H9 (cell line): ENCODE results near the gene ALOX5. TPM values are rescaled to one million over a fixed set of nuclear protein-coding genes. Genes with fewer than 3 reads are reported as not detected.

Experiments
- DNase-seq: peaks from one replicate; pipeline ENCODE4 v3.0.0-alpha.2; 2017
- H2AFZ ChIP-seq: one replicate; pipeline ENCODE4 v1.6.1; 2013; ENCODE audit warnings: mild to moderate bottlenecking, low read length, control low read depth, moderate library complexity
- H2AK5ac ChIP-seq: 2 replicates; pipeline ENCODE4 v1.6.1; 2013; ENCODE audit warnings: low read length, control low read depth, mixed read lengths; ENCODE audit not compliant: insufficient read length
- H2BK120ac ChIP-seq: one replicate; pipeline ENCODE4 v1.6.1; 2013; ENCODE audit warnings: low read depth, mild to moderate bottlenecking, low read length, control low read depth, inconsistent platforms; ENCODE audit not compliant: poor library complexity, severe bottlenecking
- H2BK12ac ChIP-seq: 2 replicates; pipeline ENCODE4 v1.6.1; 2013; ENCODE audit warnings: low read length, control low read depth, mixed read lengths, low read depth; ENCODE audit not compliant: insufficient read length
- H2BK15ac ChIP-seq: 2 replicates; pipeline ENCODE4 v1.6.1; 2013; ENCODE audit warnings: low read depth, low read length, control low read depth
- H2BK20ac ChIP-seq: one replicate; pipeline ENCODE4 v1.6.1; 2013; ENCODE audit warnings: low read depth, mild to moderate bottlenecking, low read length, control low read depth, inconsistent platforms; ENCODE audit not compliant: poor library complexity, severe bottlenecking
- H2BK5ac ChIP-seq: 2 replicates; pipeline ENCODE4 v1.6.1; 2013; ENCODE audit warnings: low read length, control low read depth, mixed read lengths; ENCODE audit not compliant: insufficient read length
- H3K14ac ChIP-seq: 2 replicates; pipeline ENCODE4 v1.6.1; 2013; ENCODE audit warnings: low read length, control low read depth; ENCODE audit not compliant: insufficient read depth
- H3K18ac ChIP-seq: 2 replicates; pipeline ENCODE4 v1.6.1; 2013; ENCODE audit warnings: low read depth, mild to moderate bottlenecking, mixed read lengths, low read length, control low read depth; ENCODE audit not compliant: insufficient read length
- H3K23ac ChIP-seq: 2 replicates; pipeline ENCODE4 v1.6.1; 2013; ENCODE audit warnings: low read length, control low read depth, mixed read lengths, low read depth; ENCODE audit not compliant: insufficient read length
- H3K23me2 ChIP-seq: 2 replicates; pipeline ENCODE4 v1.6.1; 2013; ENCODE audit warnings: low read depth, mild to moderate bottlenecking, mixed read lengths, low read length, control low read depth; ENCODE audit not compliant: insufficient read length, poor library complexity, severe bottlenecking
- H3K27ac ChIP-seq: 2 replicates; pipeline ENCODE4 v1.5.1; 2013; ENCODE audit warnings: low read length, control low read depth, mixed read lengths, low read depth; ENCODE audit not compliant: insufficient read length
- H3K27me3 ChIP-seq: 2 replicates; pipeline ENCODE4 v1.6.1; 2013; ENCODE audit warnings: low read length, control low read depth, inconsistent platforms; ENCODE audit not compliant: insufficient read depth
- H3K4ac ChIP-seq: 2 replicates; pipeline ENCODE4 v1.6.1; 2013; ENCODE audit warnings: low read depth, mild to moderate bottlenecking, control low read depth, inconsistent platforms, low read length, moderate library complexity
- H3K4me1 ChIP-seq: 2 replicates; pipeline ENCODE4 v1.6.1; 2013; ENCODE audit warnings: low read length, control low read depth, inconsistent platforms; ENCODE audit not compliant: insufficient read depth
- H3K4me2 ChIP-seq: 2 replicates; pipeline ENCODE4 v1.6.1; 2013; ENCODE audit warnings: low read length, control low read depth, mixed read lengths; ENCODE audit not compliant: insufficient read length, insufficient read depth
- H3K56ac ChIP-seq: 2 replicates; pipeline ENCODE4 v1.6.1; 2013; ENCODE audit warnings: low read depth, mild to moderate bottlenecking, mixed read lengths, low read length, control low read depth; ENCODE audit not compliant: insufficient read length
- H3K79me1 ChIP-seq: 2 replicates; pipeline ENCODE4 v1.6.1; 2013; ENCODE audit warnings: low read depth, mild to moderate bottlenecking, moderate library complexity, low read length, control low read depth, inconsistent platforms; ENCODE audit not compliant: insufficient read depth, poor library complexity, severe bottlenecking
- H3K79me2 ChIP-seq: 2 replicates; pipeline ENCODE4 v1.6.1; 2013; ENCODE audit warnings: low read length, control low read depth, inconsistent platforms; ENCODE audit not compliant: insufficient read depth
- H3K9ac ChIP-seq: 2 replicates; pipeline ENCODE4 v1.6.1; 2013; ENCODE audit warnings: low read length, control low read depth, mixed read lengths; ENCODE audit not compliant: insufficient read length; ENCODE audit errors: extremely low read depth
- H3K9me3 ChIP-seq: one replicate; pipeline ENCODE4 v1.6.1; 2013; ENCODE audit warnings: low read depth, low read length, inconsistent platforms; ENCODE audit not compliant: control insufficient read depth
- H3T11ph ChIP-seq: one replicate; pipeline ENCODE4 v1.6.1; 2013; ENCODE audit warnings: mild to moderate bottlenecking, low read length, control low read depth, inconsistent platforms
- H4K20me1 ChIP-seq: one replicate; pipeline ENCODE4 v1.6.1; 2013; ENCODE audit not compliant: control insufficient read depth, insufficient read length, insufficient read depth
- H4K5ac ChIP-seq: 2 replicates; pipeline ENCODE4 v1.6.1; 2013; ENCODE audit warnings: low read depth, mild to moderate bottlenecking, mixed read lengths, low read length, control low read depth; ENCODE audit not compliant: insufficient read length
- H4K8ac ChIP-seq: replicated peaks from 2 replicates; pipeline ENCODE4 v1.6.1; 2013; ENCODE audit warnings: low read length, control low read depth, mixed read lengths, low read depth; ENCODE audit not compliant: insufficient read length
- H4K91ac ChIP-seq: 2 replicates; pipeline ENCODE4 v1.6.1; 2013; ENCODE audit warnings: low read depth, mild to moderate bottlenecking, moderate library complexity, mixed read lengths, low read length, control low read depth; ENCODE audit not compliant: insufficient read length
- H3K27ac Mint-ChIP-seq, 3 experiments: 2 replicates in 2 of 3; 3 replicates in 1 of 3; pipeline ENCODE4 v1.8.0; 2020 to 2021; ENCODE audit warnings: mixed read lengths in 3 of 3, mild to moderate bottlenecking in 1 of 3, moderate library complexity in 1 of 3
- H3K27me3 Mint-ChIP-seq: 2 replicates; pipeline ENCODE4 v1.8.0; 2021; ENCODE audit warnings: low read depth, mild to moderate bottlenecking, moderate library complexity, mixed read lengths
- H3K36me3 Mint-ChIP-seq, 3 experiments: 2 replicates in 2 of 3; 3 replicates in 1 of 3; pipeline ENCODE4 v1.8.0; 2020 to 2021; ENCODE audit warnings: low read depth in 3 of 3, mixed read lengths in 3 of 3; ENCODE audit not compliant: insufficient read depth in 1 of 3
- H3K4me1 Mint-ChIP-seq, 2 experiments: 2 replicates each; pipeline ENCODE4 v1.8.0; 2020; ENCODE audit warnings: mixed read lengths in 2 of 2
- H3K4me3 Mint-ChIP-seq, 2 experiments: 2 replicates in 1 of 2; 3 replicates in 1 of 2; pipeline ENCODE4 v1.8.0; 2020 to 2021; ENCODE audit warnings: mild to moderate bottlenecking in 2 of 2, mixed read lengths in 2 of 2, moderate library complexity in 1 of 2
- H3K9me3 Mint-ChIP-seq, 2 experiments: 2 replicates in 1 of 2; 3 replicates in 1 of 2; pipeline ENCODE4 v1.8.0; 2020; ENCODE audit warnings: mild to moderate bottlenecking in 2 of 2, mixed read lengths in 2 of 2, moderate library complexity in 1 of 2
- WGBS: extraction: QIAGEN DNeasy Blood & Tissue Kit; methylation state at CpG from one replicate; pipeline ENCODE4 v1.1.7; 2013; ENCODE audit warnings: missing lambda C conversion rate, low lambda C conversion rate, mixed read lengths; ENCODE audit not compliant: insufficient read length; ENCODE audit errors: extremely low coverage; 5-methylcytosine and 5-hydroxymethylcytosine counted together
- total RNA-seq: library from RNA; stranded (reverse); gene quantifications from 2 replicates; pipeline ENCODE4 v1.2.1, GENCODE V29; 2021
- TF ChIP-seq, protein P1 (sequence below): fragments of 200-600 bp; sonication (generic); conservative IDR thresholded peaks from 3 replicates; pipeline ENCODE4 v1.8.0; 2021; ENCODE audit warnings: antibody characterized with exemption, mild to moderate bottlenecking

Gene ALOX5
- total RNA-seq, 1 experiment from 2014 or later: 3.7 TPM

DNA sequence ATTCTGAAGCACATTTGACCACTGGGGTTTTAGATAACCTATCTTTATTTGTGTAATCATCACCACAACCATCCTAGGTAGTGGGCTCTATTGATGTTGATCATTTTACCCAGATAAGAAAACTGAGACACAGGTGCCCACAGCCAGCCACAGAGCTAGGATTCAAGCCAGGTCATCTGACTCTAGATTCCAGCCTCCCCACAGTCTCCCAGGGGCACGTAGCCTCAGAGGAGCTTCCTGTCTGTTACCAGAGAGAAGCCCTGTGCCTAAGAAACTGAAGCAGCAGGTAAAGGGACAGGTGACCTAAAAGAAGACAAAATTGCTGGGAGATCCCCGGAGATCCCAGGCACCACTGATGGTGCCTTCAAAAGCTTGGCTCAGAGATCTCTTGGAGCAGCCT, 55.8 kb downstream of the ALOX5 start:
- no peak for DNase-seq
- H3K27me3 Mint-ChIP-seq: no peaks in the 10 kb centered on the region
- no peak overlapping the region for H3K27ac ChIP-seq
- H3K79me2 ChIP-seq: no peaks in the 10 kb centered on the region
- H3K36me3 Mint-ChIP-seq: no peaks in the 10 kb centered on the region
- no peak overlapping the region for H2BK12ac ChIP-seq
- H3K4me1 ChIP-seq: peaks cover 2% of the 10 kb centered on the region; the same call in 1 of the 2 replicates
- H3K27me3 ChIP-seq: no peaks in the 10 kb centered on the region
- WGBS: no CpG with 5 or more reads among the region's 2 CpGs
- peaks cover 2% of the 10 kb centered on the region for H3K23me2 ChIP-seq
- no peak overlapping the region for H4K8ac ChIP-seq
- H2BK20ac ChIP-seq: no peak overlapping the region
- H2AFZ ChIP-seq: no peak overlapping the region
- no peak overlapping the region for H3T11ph ChIP-seq
- TF ChIP-seq, protein P1, sequence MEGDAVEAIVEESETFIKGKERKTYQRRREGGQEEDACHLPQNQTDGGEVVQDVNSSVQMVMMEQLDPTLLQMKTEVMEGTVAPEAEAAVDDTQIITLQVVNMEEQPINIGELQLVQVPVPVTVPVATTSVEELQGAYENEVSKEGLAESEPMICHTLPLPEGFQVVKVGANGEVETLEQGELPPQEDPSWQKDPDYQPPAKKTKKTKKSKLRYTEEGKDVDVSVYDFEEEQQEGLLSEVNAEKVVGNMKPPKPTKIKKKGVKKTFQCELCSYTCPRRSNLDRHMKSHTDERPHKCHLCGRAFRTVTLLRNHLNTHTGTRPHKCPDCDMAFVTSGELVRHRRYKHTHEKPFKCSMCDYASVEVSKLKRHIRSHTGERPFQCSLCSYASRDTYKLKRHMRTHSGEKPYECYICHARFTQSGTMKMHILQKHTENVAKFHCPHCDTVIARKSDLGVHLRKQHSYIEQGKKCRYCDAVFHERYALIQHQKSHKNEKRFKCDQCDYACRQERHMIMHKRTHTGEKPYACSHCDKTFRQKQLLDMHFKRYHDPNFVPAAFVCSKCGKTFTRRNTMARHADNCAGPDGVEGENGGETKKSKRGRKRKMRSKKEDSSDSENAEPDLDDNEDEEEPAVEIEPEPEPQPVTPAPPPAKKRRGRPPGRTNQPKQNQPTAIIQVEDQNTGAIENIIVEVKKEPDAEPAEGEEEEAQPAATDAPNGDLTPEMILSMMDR: no peak
- no peaks in the 10 kb centered on the region for H3K9me3 Mint-ChIP-seq
- H3K9ac ChIP-seq: no peak overlapping the region
- no peak overlapping the region for H4K91ac ChIP-seq
- no peaks in the 10 kb centered on the region for H3K9me3 ChIP-seq
- no peak overlapping the region for H3K23ac ChIP-seq
- H3K56ac ChIP-seq: no peak overlapping the region
- no peak overlapping the region for H3K14ac ChIP-seq
- peaks cover 28 to 29% of the 10 kb centered on the region in 2 experiments for H3K4me1 Mint-ChIP-seq
- H2AK5ac ChIP-seq: no peak overlapping the region
- no peak overlapping the region for H2BK5ac ChIP-seq
- H4K5ac ChIP-seq: no peak overlapping the region
- no peaks in the 10 kb centered on the region for H3K79me1 ChIP-seq
- no peak overlapping the region for H3K18ac ChIP-seq
- no peak overlapping the region for H2BK15ac ChIP-seq
- H3K4me2 ChIP-seq: no peak overlapping the region
- H3K4ac ChIP-seq: no peak overlapping the region
- no peak overlapping the region for H3K27ac Mint-ChIP-seq
- no peak overlapping the region for H3K4me3 Mint-ChIP-seq
- no peak overlapping the region for H2BK120ac ChIP-seq
- H4K20me1 ChIP-seq: no peaks in the 10 kb centered on the region
